Esophagus muscularis mucosa (tissue), 4 donors: ENCODE results near the gene ABTB2. TPM values are rescaled to one million over a fixed set of nuclear protein-coding genes. Genes with fewer than 3 reads are reported as not detected.

Experiments
- DNase-seq: peaks from one replicate; pipeline ENCODE4 v3.0.0-alpha.2; 2017; ENCODE audit errors: extremely low spot score
- H3K27ac ChIP-seq, 4 donors: fragments of 200-600 bp; sonication (generic); replicated peaks in 1 of 4; 1 replicate in 3 of 4; 2 replicates in 1 of 4; pipeline ENCODE4 v1.5.1; 2016 to 2019; ENCODE audit warnings: mild to moderate bottlenecking in 1 of 4
- H3K27me3 ChIP-seq, 4 donors: fragments of 200-600 bp; sonication (generic); one replicate each; pipeline versions ENCODE4 v1.5.1 to v1.6.0; 2016 to 2019
- H3K36me3 ChIP-seq, 4 donors: fragments of 200-600 bp; sonication (generic); one replicate each; pipeline ENCODE4 v1.5.1; 2016 to 2019
- H3K4me1 ChIP-seq, 4 donors: fragments of 200-600 bp; sonication (generic); one replicate each; pipeline ENCODE4 v1.5.1; 2016 to 2019
- H3K4me3 ChIP-seq, 4 donors: fragments of 200-600 bp; sonication (generic); 1 replicate in 2 of 4; 2 replicates in 2 of 4; pipeline ENCODE4 v1.5.1; 2016 to 2019; ENCODE audit warnings: mild to moderate bottlenecking in 4 of 4, moderate library complexity in 1 of 4
- H3K9me3 ChIP-seq, 4 donors: fragments of 200-600 bp; sonication (generic); 1 replicate in 3 of 4; 2 replicates in 1 of 4; pipeline ENCODE4 v1.5.1; 2016 to 2019
- EP300 ChIP-seq: sonication (generic); formaldehyde crosslinking; IDR thresholded peaks from one replicate; pipeline ENCODE4 v1.6.1; 2017; ENCODE audit warnings: antibody characterized with exemption
- POLR2A ChIP-seq: fragments of 450-650 bp; IDR thresholded peaks from one replicate; pipeline ENCODE4 v1.6.1; 2017; ENCODE audit warnings: antibody characterized with exemption, moderate library complexity, mild to moderate bottlenecking, low read depth
- POLR2AphosphoS5 ChIP-seq, 2 donors: sonication (generic); formaldehyde crosslinking; IDR thresholded peaks; one replicate each; pipeline ENCODE4 v1.6.1; 2017; ENCODE audit warnings: antibody characterized with exemption in 2 of 2
- WGBS: methylation state at CpG from one replicate; pipeline ENCODE4 v1.1.5; 2018; 5-methylcytosine and 5-hydroxymethylcytosine counted together
- intact Hi-C: fragments of 100-400 bp; cut with DNase I; formaldehyde crosslinking; loops from one replicate; pipeline ENCODE4 v1.15.1; 2023
- total RNA-seq, 4 donors: library from RNA; depleted of rRNA; stranded (reverse); fragments of >200 nt; gene quantifications; one replicate each; pipeline versions ENCODE4 v1.1.0 to v1.2.1, GENCODE V29; 2016
- TF ChIP-seq, protein P1 (sequence below), 3 experiments: fragments of 200-600 bp in 2 of 3; fragments of 450-650 bp in 1 of 3; sonication (generic) in 2 of 3; IDR thresholded peaks; one replicate each; pipeline ENCODE4 v1.5.1; 2017 to 2019; ENCODE audit warnings: antibody characterized with exemption in 3 of 3, mild to moderate bottlenecking in 2 of 3, moderate library complexity in 1 of 3

Gene ABTB2
- total RNA-seq, 4 donors from 2014 or later = 5.0 to 8.0 (median 7.2) TPM

DNA sequence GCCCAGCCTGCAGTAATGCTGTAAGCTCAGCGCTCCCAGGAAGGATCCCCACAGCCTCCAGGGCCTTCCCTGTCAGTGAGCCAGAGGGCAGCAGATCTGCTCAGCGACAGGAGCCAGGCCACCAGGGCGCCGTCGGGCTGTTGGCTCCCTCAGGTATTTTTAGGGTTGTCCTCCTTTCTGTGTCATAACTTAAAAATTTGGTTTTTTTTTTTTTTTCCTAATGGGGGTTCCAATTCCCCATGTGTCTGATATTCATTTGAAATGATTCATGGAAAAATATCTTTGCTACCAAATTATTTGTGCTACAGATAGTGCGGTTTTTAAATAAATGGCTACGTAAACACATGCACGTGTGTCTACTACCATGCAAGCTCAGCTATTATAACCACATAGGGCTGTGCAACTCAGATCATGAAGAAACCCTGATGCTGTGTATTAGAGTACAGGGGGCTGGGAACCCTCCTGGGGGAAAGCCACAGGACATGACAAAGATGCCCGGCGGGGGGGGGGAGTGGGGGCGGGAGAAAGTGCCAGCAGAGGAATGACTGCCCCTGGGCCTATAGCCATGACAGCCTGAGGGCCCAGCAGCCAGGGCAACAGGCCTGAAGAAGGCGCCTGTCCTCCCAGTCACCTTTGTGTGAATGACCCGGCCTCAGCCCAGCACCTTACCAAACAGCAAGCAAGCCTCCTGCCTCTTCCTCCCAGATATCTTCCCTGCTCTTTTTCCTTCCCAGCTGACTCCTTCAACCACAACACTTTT, 163.1 kb downstream of the ABTB2 start:
- H3K27ac ChIP-seq = no peak overlapping the region
- WGBS = 90% methylated on average over 12 of the region's 13 CpGs

DNA sequence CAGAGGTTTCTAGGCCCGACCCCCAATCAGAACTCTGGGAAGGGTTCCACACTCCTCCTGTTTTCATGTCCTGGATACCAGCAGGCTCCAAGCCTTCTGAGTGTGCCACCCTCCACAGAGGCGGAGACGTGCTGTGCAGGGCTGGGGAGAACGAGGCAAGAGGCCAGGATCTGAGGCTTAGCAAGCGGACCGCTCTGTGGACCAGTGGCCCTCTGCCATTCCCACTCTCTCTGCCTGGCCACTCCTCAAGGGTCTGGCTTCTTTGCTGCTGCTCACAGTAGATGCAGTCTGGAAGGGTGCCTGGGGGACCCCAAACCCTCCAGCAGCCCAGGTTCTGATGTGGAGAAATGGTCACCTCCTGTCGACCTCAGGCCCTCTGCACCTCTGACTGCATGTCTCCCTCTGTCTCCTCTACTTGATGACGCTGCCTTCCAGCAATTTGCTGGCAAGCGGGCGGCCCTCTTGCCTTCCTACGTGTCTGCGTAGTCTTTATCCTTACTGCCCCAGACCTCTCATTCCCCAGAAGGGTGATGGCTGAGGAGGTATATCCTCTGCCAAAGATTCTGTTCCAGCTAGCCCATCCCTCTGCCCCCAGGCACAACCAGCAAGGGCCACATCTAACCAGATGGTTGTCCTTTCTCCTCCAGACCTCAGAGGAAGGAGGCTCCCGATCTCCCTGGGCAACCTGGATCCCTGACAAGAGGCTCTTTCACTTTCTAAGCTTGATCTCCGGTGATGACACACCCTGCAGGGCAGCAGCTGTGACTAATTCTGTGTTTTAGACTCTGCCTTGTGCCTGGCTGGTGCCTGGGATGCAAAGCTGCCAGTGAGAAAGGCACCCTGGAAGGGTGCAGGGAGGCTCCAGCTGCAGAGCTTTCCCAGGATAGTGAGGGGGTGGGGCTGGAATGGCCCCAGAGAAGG, 165.1 kb downstream of the ABTB2 start:
- no peak for DNase-seq
- peak overlapping the region; percentile 60 to 84 (median 78) for H3K27ac ChIP-seq
- no peaks in the 10 kb centered on the region for H3K9me3 ChIP-seq
- TF ChIP-seq, protein P1, sequence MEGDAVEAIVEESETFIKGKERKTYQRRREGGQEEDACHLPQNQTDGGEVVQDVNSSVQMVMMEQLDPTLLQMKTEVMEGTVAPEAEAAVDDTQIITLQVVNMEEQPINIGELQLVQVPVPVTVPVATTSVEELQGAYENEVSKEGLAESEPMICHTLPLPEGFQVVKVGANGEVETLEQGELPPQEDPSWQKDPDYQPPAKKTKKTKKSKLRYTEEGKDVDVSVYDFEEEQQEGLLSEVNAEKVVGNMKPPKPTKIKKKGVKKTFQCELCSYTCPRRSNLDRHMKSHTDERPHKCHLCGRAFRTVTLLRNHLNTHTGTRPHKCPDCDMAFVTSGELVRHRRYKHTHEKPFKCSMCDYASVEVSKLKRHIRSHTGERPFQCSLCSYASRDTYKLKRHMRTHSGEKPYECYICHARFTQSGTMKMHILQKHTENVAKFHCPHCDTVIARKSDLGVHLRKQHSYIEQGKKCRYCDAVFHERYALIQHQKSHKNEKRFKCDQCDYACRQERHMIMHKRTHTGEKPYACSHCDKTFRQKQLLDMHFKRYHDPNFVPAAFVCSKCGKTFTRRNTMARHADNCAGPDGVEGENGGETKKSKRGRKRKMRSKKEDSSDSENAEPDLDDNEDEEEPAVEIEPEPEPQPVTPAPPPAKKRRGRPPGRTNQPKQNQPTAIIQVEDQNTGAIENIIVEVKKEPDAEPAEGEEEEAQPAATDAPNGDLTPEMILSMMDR (IDR thresholded peaks at IDR 0.05) = no peak
- TF ChIP-seq POLR2AphosphoS5 (IDR thresholded peaks at IDR 0.05) = peak in 1 of 2 donors; percentile 47
- TF ChIP-seq EP300 = no peak
- no peak for TF ChIP-seq POLR2A
- H3K4me1 ChIP-seq = peaks cover 8 to 22% (median 21%) of the 10 kb centered on the region in 4 donors
- 37% methylated on average over 10 of the region's 14 CpGs for WGBS
- H3K27me3 ChIP-seq = no peaks in the 10 kb centered on the region
- peak overlapping the region; percentile 16 to 45 (median 26) for H3K4me3 ChIP-seq
- intact Hi-C loops = no loop called here
- peaks cover 0 to 18% (median 3%) of the 10 kb centered on the region in 4 donors for H3K36me3 ChIP-seq

More for the DNA sequence above, 163.1 kb downstream of the ABTB2 start:
- H3K9me3 ChIP-seq = no peaks in the 10 kb centered on the region
- H3K36me3 ChIP-seq = peaks cover 0 to 18% (median 3%) of the 10 kb centered on the region in 4 donors
- intact Hi-C loops = no loop called here
- TF ChIP-seq EP300 (no peak), POLR2AphosphoS5 (IDR thresholded peaks at IDR 0.05) (no peak), POLR2A (no peak)
- TF ChIP-seq, protein P1 (IDR thresholded peaks at IDR 0.05) = no peak
- no peak for DNase-seq
- H3K4me1 ChIP-seq = peaks cover 6 to 22% (median 21%) of the 10 kb centered on the region in 4 donors
- no peak overlapping the region for H3K4me3 ChIP-seq
- no peaks in the 10 kb centered on the region for H3K27me3 ChIP-seq

GRCh38 chr11:34191578-34191977, 166.2 kb downstream of the ABTB2 start:
- TF ChIP-seq POLR2AphosphoS5 (IDR thresholded peaks at IDR 0.05) = no peak
- no peak for TF ChIP-seq EP300
- no peak for TF ChIP-seq POLR2A
- TF ChIP-seq, protein P1 (IDR thresholded peaks at IDR 0.05) = no peak
- DNase-seq = no peak
- peaks cover 11 to 23% (median 21%) of the 10 kb centered on the region in 4 donors for H3K4me1 ChIP-seq
- H3K27me3 ChIP-seq = no peaks in the 10 kb centered on the region
- intact Hi-C loops = no loop called here
- H3K9me3 ChIP-seq = no peaks in the 10 kb centered on the region
- H3K36me3 ChIP-seq = peaks cover 0 to 10% (median under 1%) of the 10 kb centered on the region in 4 donors
- H3K27ac ChIP-seq = peak overlapping the region in 2 of 4 donors; percentile 80 to 84
- H3K4me3 ChIP-seq = no peak overlapping the region
- 70% methylated on average over 3 of the region's 5 CpGs for WGBS

DNA sequence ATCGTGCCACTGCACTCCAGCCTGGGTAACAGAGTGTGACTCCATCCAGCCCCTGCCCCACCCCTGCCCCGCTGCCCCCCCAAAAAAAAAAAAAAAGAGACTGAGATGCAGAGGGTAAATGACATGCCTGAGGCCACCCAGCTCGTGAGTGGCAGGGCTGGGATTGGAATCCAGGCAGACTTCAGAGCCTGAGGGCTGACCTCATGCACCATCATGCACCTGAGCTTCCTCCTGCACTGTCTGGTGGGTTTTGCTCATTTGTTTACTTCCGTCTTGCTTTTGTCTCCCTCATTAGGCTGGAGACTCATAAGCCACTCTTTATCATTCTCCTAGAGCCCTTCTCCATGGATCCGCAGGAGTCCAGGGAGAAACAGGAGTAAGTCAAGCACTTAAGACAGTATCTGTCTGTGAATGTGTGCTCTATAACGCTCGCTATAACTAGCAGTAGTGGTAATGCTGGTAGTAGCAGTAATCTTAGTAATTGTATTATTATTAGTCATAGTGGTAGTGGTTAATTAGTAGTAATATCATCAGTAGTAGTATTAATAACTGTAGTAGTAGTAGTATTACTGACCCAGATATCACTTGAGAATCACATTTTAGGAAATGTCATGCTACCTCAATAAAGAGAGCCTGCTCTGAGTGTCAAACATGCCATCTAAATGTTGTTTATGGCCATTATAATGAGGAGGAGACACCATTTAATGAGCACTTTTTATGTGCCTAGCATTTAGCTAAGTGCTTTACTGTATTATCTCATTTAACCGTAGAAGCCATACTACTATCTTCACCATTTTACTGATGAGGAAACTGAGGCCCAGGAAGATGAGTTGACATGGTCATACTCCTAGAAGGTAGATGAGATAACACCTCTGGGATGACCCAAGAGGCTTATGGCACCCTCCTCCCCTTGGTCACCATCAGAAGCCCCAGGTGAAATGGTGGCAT, 167.3 kb downstream of the ABTB2 start:
- Histone ChIP-seq H3K4me1 (peaks cover 16 to 30% (median 23%) of the 10 kb centered on the region in 4 donors), H3K36me3 (no peaks in the 10 kb centered on the region), H3K4me3 (no peak overlapping the region), H3K27me3 (no peaks in the 10 kb centered on the region), H3K27ac (no peak overlapping the region), H3K9me3 (no peaks in the 10 kb centered on the region)
- TF ChIP-seq, protein P1 (IDR thresholded peaks at IDR 0.05) = no peak
- TF ChIP-seq EP300 = no peak
- TF ChIP-seq POLR2A = no peak
- TF ChIP-seq POLR2AphosphoS5 (IDR thresholded peaks at IDR 0.05) = no peak
- intact Hi-C loops = no loop called here
- WGBS = 97% methylated on average over 7 of the region's 8 CpGs
- no peak for DNase-seq
